Measurements from ENCODE around the gene ARHGDIG.
"Not testable (repeated sequence)": the region's sequence is repeated elsewhere in the genome, so short reads cannot be mapped to it uniquely, and the experiment has no call there.

ARHGDIG gene

DNA sequence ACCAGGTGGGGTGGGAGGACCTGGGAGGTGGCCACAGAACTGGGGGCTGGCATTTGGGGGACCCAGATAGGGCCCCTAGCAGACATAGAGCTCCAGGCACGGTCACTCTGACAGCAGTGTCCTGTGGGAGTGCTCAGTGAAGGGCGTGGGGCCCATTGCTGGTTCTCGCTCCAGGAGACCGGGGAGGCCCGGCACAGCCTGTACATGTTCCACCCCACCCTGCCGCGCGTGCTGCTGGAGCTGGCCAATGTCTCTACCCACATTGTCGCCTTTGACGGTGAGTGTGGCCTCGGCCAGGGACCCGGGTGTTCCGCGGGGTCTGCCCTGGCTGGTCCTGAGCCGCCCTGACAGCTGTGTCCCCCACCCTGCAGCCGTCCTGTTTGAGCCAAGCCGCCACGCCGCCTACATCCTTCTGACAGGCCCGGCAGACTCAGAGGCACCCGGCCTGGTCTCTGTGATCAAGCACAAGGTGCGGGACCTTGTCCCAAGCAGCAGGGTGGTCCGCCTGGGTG is 15.9 kb upstream of the ARHGDIG start:
- no peak for DNase-seq

GRCh38 chr16:265002-265529 is 15.3 kb upstream of the ARHGDIG start:
- no peak for DNase-seq

DNA sequence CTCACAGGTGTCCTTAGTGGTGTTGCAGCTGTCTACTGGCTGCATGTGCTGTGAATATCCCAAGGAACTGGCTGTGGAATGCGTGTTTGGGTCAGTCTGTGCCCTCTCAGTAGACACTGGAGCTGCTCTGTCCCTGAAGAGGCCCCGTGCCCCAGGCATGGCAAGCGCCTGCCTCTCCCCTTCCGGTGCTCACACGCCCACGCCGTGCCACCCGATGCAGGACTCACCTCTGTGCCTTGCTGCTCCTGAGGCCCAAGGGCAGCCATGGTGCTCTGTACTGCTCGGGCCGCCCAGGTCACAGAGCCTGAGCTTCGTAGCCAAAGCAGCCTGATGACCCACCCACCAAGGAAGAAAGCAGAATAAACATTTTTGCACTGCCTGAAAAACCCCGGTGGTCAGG is 14.7 kb upstream of the ARHGDIG start:
- no peak for DNase-seq

DNA sequence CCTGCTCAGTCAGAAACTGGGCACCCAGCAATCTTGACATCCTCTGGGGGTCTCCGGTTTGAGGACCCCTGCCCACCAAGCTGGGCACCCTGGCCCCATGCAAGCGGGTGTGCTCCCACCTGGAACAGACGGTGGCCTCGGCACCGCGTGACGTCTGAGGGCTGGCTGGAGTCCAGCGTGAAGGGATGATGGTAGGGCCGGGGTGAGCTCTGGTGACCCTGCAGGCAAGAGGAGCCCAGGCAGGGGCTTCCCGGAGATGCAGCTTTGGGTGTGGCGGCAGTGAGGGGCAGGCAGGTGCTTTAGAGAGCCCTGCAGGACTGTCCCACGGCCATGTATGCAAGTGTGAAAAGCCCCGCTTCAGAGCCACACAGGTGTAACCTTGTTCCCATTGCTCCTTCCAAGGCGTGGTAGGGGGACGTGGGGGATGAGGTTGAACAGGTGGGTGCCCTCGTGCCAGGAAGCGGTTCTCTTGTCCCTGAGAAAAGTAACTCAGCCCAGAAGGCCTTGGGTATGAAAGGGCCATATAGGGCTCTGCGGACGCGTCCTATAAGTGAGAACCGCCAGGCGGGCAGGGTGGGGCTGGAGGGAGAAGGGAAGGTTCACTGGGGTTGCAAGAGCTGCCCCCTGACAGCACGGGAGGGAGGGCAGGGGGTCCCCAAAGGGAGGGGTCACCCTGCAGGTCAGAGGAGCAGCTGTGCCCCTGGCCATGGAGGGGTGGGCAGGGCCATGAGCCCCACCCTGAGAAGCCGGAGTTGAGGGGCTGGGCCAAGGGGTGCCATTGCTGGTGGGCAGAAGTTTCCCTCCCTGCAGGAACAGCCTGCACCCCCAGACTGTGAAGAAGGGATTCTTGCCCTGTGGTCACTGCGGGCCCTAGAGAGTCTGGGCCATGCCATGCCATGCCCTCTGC is 13.9 kb upstream of the ARHGDIG start:
- no peak for DNase-seq

GRCh38 chr16:267562-267961 is 12.8 kb upstream of the ARHGDIG start:
- DNase-seq: not testable (repeated sequence)

- no peak for DNase-seq
Measured at GRCh38 chr16:268141-269053, 12.0 kb upstream of the ARHGDIG start.

DNA sequence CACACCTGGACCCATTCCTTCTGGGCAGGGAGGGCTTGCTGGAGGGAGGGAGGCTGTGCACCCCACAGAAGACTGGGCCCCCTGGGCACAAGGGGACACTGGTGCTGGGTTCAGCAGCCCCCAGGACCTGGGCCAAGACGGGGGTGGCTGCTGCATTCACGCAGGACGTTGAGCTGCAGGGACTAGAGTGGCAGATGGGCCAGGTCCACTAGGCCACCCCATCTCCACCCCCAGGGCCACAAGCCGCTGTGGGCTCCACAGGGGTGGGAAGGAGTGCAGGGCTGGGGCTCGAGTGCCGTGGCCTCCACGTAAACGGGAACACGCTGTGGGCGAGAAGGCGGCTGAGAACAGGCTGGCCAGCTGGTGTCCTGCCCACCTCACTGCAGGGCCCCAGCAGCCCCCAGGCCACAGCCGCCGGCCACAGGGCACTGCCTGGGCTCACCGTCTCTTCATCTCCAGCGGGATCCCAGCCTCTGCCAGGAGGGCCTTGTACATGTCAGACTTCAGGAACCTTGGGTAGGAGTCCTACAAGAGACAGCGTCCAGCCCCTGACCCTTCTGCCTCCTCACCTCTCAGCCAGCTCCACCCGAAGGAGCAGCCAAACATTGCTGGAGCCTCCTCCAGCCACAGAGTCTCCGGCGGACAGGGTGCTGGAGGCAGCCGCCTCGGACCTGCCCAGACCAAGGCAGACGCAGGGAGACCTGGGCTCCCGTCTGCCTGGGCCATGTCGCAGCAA is 11.2 kb upstream of the ARHGDIG start:
- DNase-seq: no peak

DNA sequence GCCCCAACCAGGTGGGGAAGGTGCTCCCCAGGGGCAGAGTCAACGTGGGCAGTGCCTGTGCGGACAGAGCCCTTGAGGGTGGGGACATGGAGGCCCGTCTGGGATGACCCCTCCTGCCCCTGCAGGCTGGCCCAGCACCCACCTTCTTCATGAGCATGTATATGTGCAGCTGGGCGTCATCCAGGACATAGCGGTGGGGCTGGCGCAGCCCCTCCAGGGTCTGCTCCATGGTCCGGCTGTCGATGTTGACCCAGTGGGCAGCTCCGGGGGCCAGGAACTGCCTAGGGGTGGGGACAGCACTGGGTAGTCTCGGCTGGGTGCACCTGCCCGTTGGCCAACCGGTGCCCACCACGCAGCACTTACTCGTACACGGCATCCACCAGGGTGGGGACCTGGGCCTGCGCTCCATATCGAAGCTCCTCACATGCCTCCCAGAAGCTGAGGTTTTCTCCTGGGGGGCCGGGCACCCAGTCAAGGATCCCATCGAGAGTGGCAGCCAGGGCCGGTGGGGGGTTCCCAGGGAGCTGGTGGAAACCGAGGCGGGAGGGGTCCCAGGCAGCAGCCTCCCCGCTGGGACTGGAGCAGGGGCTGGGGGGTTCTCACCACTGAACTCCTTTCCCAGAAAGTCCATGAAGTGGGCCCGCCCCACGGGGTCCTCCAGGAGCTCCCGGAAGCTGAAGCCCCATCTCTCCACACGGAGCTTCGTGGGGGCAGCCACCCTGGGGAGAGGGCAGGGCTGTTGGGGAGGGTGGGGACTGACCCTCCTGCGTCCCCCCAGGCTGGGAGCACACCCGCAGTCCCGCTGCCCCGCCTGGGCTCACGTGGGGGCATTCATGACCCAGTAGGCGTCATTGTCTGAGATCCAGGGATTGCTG is 9.8 kb upstream of the ARHGDIG start:
- no peak for DNase-seq

GRCh38 chr16:272633-273546 is 7.5 kb upstream of the ARHGDIG start:
- no peak for DNase-seq

DNA sequence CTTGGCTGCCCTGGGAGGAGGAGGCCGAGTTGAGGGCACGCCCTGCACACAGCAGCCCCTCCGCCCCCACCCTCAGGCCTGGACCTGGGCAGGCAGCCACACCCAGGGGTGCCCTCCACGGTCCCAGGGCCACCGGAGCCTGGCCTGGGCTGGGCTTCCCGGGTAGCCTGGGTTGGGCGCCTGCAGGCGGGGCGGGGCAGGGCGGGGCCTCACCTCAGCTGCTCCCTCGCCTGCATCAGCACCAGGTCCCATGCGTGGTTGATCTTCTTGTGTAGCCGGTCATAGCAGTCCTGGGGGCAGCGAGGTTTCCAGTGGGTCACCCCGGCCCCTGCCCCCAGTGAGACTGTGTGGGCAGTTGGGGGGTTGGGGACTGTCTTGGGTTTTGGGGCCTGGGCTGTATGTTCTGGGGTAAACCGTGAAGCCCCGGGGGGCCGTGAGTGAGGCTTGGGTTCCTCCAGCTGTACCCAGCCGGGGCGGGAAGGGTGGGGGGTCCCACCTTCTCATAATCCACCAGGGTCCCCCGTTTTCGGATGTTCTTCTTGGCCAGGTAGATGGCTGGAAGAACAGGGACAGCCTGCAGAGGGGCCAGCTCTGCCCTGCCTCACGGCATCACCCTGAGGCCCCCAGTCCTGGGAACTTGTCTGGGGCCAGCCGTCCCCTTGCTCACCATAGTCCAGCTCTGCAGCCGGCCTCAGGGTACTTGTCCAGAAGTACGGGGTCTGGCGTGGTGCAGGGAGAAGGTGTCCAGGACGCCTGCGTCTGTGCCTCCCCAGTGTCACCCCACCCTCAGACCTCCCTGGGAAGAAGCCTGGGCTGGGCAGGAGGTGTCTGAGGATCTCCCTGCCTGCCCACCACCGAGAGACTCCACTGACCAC is 6.6 kb upstream of the ARHGDIG start:
- no peak for DNase-seq

DNA sequence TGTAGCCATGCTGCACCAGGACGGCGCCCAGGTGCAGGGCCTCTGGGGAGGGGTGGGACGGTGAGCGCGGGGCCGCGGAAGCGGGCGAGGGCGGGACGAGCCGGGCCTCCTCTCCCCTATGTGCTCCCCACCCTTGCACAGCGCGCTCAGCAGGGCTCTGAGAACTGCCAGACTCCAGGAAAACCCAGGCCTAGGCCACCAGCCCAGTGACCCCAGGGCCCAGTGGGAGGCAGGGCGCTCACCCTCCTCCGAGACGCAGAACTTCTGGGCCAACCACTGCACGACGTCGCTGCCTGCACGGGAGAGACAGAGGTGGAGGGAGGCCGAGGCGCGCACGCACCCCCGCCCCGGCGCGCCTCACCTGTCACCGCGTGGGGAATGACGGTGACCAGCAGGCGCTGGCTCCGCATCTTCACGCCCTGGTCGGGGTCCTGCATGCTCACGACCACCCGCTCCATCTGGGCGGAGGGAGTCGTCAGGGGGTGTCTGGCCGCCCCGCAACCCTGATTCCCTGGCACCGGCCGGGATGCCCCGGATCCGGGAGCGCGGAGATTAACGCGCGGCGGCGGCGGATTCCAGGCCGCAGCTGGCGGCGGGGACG is 5.2 kb upstream of the ARHGDIG start:
- no peak for DNase-seq

- DNase-seq: no peak
Measured at GRCh38 chr16:275786-276232, 4.6 kb upstream of the ARHGDIG start, which contains the start of gene RGS11. TSS of gene RGS11 (minus strand) at chr16:275944. CDS start at chr16:275911, 33 bp downstream.

DNA sequence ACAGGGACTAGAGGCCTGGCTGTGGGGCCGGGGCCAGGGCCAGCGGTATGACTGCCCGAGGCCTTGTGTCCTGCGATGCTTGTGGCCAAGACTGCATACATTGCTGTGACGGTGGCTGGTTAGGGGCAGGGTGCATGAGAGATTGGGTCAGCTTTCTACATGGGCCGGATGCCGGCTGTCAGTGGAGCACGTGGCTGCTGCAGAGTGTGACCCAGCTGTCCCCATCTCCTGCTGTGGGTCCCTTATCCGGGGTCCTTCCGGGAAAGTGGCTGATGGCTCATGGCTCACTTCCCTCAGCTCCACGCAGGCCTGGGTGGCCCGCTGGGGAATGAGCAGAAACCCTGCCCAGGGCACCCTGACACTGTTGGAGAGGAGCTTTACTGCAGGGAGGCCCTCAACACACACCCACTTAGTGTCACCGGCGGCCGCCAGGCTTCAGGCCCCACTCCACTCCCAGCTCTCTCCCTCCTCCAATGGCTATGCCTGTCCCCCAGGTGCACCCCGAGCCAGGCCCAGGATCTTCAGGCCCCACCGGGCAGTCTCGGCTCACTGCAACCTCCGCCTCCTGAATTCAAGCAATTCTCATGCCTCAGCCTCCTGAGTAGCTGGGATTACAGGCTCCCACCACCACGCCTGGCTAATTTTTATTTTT is 3.8 kb upstream of the ARHGDIG start:
- DNase-seq: no peak

- no peak for DNase-seq
Measured at GRCh38 chr16:278863-279366, 1.5 kb upstream of the ARHGDIG start.

- DNase-seq: no peak
Measured at GRCh38 chr16:279531-279930, 860 bp upstream of the ARHGDIG start.

- DNase-seq: no peak
Measured at GRCh38 chr16:280005-280460, 358 bp upstream of the ARHGDIG start.

DNA sequence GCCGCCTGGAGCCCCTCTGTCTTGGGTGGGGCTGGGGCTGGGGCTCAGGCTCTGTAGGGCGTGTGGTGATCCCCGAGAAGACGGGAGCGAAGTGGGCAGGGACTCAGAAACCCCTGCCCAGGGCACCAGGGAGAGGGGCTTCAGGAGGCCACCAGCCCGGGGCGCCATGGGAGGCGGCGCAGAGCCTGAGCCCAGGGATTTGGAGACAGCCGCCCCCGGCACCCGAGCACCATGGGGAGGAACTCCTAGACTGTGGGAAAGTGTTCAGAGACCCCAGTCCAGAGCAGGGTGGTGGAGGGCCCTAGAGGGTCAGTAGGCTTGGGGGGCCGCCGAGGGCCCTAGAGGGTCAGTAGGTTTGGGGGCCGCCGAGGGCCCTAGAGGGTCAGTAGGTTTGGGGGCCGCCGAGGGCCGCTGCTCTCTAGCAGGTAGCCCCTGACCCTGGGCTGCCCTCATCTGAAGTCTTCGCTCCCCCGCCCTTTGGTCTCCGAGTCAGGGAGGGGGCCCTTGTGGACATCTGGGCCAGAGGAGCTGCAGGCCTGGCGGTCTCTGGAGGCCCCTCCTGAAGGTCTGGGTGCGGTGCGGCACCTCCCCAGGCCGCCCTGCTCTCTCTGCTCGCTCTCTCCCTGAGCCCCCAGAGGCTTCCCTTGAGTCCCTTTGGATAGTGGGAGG is 734 bp downstream of the ARHGDIG start:
- DNase-seq: no peak
